ENCODE data around the gene BARHL1.

The BARHL1 gene

DNA sequence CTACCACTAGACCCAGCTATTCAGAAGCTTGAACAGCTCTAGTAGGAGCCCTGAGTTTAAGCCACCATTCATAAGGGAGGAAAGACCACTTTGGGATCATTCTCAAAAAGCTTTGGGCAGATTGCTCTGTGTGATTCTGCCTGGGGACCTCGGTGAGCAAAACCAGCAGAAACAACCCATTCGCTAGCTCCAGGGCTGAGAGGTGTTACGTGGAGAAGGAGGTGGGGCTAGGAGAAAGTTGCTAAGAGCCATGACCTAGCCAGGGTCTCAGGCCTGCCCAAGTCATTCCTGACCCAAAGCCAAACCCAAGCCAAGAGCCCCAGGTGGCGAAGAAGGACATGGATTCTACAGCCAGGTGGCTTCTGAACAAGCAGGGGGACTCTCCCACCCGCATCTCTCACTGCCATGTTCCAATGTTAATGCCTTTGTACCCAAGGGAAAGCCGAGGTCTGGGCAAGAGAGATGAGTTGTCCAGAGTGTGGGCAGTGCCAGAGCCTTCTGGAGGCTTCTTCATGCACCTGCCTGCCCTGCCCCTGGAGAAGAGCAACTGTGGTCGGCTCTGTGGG is 4.0 kb upstream of the BARHL1 start:
- DNase-seq (ENCODE audit: low read depth, low spot score), result no peak
- H3K4me3 ChIP-seq (ENCODE audit: low read depth, low read length), result no peak overlapping the region
- in situ Hi-C loops (cut with HindIII; ENCODE audit: low sequenced_read_pairs), result no loop called here
- TF ChIP-seq, protein P1, sequence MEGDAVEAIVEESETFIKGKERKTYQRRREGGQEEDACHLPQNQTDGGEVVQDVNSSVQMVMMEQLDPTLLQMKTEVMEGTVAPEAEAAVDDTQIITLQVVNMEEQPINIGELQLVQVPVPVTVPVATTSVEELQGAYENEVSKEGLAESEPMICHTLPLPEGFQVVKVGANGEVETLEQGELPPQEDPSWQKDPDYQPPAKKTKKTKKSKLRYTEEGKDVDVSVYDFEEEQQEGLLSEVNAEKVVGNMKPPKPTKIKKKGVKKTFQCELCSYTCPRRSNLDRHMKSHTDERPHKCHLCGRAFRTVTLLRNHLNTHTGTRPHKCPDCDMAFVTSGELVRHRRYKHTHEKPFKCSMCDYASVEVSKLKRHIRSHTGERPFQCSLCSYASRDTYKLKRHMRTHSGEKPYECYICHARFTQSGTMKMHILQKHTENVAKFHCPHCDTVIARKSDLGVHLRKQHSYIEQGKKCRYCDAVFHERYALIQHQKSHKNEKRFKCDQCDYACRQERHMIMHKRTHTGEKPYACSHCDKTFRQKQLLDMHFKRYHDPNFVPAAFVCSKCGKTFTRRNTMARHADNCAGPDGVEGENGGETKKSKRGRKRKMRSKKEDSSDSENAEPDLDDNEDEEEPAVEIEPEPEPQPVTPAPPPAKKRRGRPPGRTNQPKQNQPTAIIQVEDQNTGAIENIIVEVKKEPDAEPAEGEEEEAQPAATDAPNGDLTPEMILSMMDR (IDR thresholded peaks at IDR 0.05; ENCODE audit: low read depth, low read length), result no peak

DNA sequence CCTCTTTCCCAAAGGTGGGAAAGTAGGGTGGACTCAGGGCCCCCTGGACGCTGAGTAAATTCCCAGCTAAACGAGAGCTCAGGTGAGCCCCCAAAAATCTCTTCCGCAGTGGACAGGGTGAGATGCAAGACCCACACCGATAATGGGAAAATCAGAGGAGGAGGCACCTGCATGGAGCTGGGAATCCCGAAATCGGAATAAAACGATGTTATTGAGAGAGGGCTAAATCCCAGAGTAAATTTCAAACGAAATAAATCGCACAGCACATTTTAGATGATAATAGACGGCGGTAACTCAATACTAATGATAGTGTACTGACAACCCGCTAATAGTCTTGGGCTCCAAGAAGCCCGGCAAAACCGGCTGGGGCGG is 3.0 kb upstream of the BARHL1 start:
- DNase-seq (ENCODE audit: low read depth, low spot score), result no peak
- TF ChIP-seq, protein P1 (IDR thresholded peaks at IDR 0.05; ENCODE audit: low read depth, low read length), result no peak
- H3K4me3 ChIP-seq (ENCODE audit: low read depth, low read length), result no peak overlapping the region
- in situ Hi-C loops (cut with HindIII; ENCODE audit: low sequenced_read_pairs), result no loop called here

DNA sequence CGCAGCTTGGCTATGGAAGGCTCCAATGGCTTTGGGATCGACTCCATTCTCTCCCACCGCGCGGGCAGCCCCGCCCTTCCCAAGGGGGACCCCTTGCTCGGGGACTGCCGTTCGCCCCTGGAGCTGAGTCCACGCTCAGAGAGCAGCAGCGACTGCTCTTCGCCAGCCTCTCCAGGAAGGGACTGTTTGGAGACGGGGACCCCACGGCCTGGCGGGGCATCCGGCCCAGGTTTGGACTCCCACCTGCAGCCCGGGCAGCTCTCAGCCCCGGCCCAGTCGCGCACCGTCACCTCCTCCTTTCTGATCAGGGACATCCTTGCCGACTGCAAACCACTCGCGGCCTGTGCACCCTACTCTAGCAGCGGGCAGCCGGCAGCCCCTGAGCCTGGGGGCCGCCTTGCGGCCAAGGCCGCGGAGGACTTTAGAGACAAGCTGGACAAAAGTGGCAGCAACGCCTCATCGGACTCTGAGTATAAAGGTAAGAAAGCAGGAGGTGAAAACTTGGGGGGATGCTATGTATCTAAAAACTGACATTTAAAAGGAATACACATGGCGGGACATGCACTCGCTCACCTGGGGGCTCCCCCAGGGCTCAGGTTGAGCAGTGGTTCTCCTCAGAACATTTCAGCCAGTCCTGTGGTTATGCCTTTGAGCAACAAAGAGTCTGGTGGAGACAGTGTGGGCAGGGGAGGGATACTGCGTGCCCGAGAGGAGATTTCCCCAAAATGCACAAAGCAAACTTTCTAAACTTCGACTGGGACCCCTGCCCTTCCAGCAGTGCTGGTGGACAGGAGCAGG is 579 bp downstream of the BARHL1 start:
- no peak overlapping the region for H3K4me3 ChIP-seq (ENCODE audit: low read depth, low read length)
- TF ChIP-seq, protein P1 (IDR thresholded peaks at IDR 0.05; ENCODE audit: low read depth, low read length), result no peak
- no peak for DNase-seq (ENCODE audit: low read depth, low spot score)
- in situ Hi-C loops (cut with HindIII; ENCODE audit: low sequenced_read_pairs), result no loop called here

DNA sequence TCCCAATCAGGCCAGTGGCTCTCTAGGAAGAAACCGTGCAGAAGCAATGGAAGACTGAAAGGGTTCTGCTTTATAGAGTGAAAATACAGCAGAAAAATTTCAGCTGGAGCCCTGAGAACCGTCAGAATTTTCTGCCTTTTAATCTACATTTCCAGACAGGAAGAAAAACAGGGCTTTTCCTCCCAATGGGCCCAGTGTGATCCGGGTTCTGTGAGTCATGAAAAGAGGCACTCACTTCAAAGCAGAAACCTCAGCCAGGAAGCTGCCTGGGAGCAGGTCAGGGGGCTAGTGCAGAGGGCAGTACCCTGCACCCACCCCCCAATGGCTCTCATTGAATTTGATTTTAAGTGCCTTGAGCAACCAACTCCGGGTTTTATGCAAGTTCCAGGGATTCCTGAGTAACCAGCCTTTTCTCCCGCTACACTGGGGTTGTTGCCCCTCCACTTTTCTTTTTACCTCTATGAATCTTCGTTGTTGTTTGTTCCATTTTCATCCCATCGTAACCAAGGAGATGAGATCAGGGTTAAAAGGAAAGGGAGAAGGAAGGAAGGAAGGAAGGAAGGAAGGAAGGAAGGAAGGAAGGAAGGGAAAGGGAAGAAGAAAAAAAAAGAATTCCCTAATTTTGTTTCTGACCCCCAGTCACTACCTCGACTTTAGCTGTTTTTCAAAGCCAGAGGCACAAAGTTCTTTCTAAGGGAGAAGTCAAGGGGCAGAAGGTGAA is 1.3 kb downstream of the BARHL1 start:
- in situ Hi-C loops (cut with HindIII; ENCODE audit: low sequenced_read_pairs), result no loop called here
- no peak overlapping the region for H3K4me3 ChIP-seq (ENCODE audit: low read depth, low read length)
- TF ChIP-seq, protein P1 (IDR thresholded peaks at IDR 0.05; ENCODE audit: low read depth, low read length), result no peak
- no peak for DNase-seq (ENCODE audit: low read depth, low spot score)

DNA sequence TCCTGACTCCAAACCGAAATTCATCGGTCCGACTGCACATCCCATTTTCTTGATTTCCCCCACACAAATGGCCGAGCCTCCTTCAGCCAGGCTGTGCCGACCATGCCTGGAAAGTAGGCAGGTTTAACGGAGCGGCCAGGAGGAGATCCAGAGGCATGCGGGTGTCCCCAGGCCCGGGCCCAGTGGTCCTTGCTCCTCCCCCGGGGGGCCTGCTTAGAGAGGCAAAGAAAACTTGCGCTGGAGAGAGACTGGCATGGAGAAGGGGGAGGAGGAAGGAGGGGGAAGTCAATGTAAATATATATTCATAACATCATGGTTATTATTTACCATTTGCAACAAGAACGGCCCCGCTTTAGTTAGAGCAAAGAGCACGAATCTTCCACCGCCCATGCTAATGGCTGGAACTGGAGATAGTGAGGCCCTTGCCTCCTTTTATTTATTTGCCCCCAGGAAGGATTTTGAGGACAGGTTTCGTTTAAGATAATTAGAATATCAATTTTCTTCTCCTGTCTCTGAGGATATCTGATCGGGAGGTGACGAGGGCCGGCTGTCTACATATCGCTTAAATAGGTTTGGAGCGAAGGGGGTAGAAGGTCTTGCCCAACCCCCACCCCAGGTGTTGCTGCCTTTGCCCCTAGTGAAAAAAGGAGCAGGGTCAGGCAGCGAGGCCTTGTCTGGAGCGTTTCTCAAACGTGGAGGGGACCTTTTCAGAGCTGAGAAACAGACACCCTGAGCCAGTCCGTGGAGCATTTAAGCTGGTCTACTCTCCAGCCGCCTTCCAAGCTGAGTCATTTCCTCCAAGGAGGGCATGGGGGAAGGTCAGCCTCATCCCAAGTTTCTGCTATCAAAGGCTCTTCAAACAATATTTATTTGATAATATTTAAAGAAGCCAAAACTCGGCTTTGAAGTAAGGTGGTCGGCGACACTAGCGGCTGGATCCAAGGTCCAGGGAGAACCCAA is 2.5 kb downstream of the BARHL1 start:
- TF ChIP-seq, protein P1 (IDR thresholded peaks at IDR 0.05; ENCODE audit: low read depth, low read length), result no peak
- H3K4me3 ChIP-seq (ENCODE audit: low read depth, low read length), result no peak overlapping the region
- no peak for DNase-seq (ENCODE audit: low read depth, low spot score)
- in situ Hi-C loops (cut with HindIII; ENCODE audit: low sequenced_read_pairs), result no loop called here

Measured in astrocyte of the spinal cord (primary cell).